NT2/D1 (cell line): ENCODE measurements around the gene SEC22A.

Experiments used
- SUZ12 ChIP-seq: IDR thresholded peaks from 2 replicates; pipeline ENCODE4 v1.6.1; 2011; ENCODE audit not compliant: insufficient read length, insufficient read depth; ENCODE audit errors: extremely low read depth
- YY1 ChIP-seq: IDR thresholded peaks from 2 replicates; pipeline ENCODE4 v1.6.1; 2011; ENCODE audit not compliant: insufficient read length, insufficient read depth

GRCh38 chr3:123261666-123262065, 59.9 kb downstream of the SEC22A start:
- TF ChIP-seq SUZ12 (no peak), YY1 (no peak)
